Cortex of kidney (tissue), 1 donor: ENCODE data around the gene CIAO2B.
"Not testable (repeated sequence)": the region's sequence is repeated elsewhere in the genome, so short reads cannot be mapped to it uniquely, and the experiment has no call there.

Experiments
- DNase-seq: peaks from one replicate; lab custom pipeline; 2025; lab: John Stamatoyannopoulos, UW

The CIAO2B gene

DNA sequence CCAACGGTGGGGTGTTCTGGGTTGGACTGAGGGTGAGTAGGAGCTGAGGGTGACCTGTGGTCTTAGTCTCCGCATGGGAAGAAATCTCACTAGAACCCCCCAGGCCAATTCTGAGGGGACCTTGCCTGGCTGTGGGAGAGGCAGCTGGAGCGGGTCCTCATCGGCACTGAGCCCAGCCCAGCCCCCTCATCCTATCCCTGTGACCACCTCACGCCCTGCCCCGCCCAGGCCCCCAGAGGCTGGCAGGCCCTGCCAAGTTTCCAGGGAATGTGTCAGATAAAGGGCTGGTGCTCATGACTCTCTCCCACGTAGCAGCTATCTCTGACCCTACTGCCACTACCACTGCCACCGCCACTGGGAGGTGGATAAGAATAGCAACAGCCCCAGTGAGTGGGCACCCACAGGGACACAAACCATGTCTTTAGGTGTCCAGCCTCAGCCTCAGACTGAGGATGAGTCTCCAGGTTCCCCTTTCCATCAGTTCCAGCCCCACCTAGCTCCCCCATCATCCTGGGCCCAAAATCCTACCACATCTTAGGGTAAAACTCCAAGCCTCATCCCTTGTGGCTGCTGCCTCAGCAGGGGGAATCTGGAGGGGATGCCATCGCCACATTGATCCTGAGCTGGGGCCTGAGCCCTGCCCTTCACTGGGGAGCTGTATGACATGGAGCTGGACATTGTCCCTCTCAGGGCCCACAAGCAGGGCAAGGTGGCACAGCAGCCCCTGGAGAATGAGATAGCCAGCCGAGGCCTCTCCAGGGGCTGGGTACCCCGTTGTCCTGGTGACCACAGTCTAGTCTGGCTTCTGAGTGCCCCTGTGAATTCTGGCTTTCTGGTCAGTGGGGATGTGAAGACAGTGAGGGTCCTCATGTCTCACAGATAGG lies 30.4 kb downstream of the CIAO2B start:
- no peak for DNase-seq

DNA sequence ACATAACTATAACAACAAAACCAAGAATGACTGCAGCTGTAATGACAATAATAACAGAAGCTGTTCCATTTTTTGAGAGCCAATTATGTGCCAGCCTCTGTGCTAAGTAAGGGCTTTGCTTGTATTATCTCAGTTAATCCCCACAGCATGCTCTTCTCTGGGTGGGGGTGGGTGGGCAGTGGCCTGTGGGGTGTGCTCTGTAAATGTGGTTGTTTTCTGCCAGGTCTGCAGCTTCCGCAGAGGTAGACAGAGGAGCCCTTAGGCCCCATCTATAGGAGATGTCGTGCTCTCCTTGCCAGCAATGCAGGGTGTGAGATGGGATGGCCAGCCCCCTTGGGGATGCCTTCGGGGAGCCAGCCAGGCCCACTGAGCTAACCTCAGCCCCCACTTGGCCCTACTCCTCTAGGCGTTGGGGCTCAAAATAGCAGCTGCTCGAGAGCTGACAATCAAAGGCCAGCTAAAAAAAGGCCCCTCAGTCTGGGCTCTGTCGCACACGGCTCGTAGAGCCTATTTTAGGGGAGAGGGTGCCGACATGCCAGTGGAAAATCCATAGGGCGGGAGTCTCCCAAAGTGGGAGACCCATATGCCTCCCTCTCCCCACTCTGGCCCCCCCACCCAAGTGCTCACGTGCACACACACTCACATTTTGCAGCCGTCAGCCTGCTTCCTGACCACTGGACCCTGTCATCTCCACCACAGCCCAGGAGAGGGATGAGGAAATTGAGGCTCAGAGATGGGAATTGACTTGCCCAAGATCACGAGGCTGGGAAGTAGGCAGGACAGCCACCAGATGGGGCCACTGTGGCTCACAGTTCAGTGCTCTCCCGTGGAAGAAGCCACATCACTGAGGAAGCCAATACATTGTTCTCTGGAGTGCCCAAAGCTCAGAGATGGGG lies 31.3 kb downstream of the CIAO2B start:
- DNase-seq, result no peak

DNA sequence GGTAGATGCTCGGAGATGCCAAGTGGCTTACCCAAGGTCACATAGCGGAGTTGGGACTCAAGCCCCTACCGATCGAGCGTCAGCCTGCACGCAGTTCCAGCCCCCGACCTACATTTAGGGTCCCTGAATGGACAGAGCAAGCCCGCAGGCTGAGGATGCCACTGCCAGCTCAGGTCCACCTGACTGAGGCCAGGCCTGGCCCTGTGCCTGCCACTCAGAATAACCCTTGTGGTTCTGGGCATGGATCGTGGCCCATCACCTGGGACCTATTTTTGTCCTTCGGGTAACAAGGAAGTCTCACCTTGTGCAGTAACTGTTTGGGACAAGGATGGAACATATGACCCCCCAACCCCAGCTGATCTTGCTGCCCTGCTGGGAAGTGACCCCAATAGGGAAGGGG lies 32.6 kb downstream of the CIAO2B start:
- DNase-seq, result no peak

DNA sequence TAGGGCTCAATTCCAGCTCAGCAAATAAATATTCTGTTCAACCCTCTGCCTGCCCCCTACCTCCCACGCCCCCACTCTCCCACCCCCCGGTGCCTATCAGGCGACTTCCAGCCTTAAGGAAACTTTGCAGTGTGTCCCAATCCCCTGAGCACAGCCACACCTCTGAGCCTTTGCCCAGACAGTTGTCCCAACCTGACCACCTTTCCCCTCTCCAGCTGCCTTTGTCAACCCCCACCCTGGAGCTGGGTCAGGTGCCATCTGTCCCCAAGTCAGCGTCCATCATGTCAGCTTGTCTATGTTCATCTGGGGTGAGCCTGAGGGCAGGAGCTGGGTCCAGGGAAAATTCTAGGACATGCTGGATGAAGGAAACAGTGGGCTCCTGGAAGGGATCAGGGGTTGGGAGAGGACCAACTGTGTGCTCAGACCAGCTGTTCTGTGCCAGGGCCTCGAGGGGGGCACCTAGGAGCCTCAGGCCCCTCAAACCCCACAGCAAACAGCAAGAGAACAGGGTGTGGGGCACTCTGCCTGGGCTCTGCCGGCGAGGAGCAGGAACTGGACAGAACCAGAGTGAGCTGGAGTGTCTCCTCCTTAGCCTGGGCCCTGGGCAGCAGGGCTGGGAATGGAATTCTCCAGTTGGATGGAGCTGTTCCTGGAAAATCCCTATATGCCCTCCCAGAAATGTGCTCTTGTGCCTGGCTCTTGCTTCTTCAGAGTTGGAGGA lies 33.3 kb downstream of the CIAO2B start:
- DNase-seq, result no peak

- no peak for DNase-seq
Observed at GRCh38 chr16:66899945-66900710, 34.1 kb downstream of the CIAO2B start.

DNA sequence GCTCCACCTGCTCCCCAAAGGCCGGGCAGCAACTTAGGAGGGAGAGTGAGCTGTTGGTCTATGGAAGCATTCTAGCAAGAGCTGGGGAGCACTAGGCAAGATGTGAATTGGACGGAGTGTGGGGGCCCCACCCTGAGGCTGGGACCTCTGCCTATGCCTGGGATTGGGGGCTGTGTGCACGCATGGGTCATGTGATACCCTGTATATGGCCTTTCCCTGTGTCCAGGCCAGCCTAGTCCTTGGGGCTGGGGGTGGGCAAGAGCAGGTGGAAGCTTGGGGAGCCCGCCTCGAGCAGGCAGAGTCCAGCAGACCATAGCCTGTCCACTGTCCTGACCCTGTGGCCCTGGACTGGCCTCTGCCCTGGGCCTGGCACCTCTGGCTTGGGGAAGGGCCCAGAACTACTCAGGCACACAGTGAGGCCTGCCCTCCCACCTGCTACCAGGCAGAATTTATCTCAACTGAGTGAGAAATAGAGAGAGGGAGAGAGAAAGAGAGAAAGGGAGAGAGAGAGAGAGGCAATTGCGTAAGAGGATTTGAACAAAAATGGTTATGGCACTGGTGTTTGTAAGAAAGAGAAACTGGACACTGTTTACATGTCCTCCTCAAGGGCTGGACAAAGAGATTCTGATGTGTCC lies 34.8 kb downstream of the CIAO2B start:
- DNase-seq, result no peak

DNA sequence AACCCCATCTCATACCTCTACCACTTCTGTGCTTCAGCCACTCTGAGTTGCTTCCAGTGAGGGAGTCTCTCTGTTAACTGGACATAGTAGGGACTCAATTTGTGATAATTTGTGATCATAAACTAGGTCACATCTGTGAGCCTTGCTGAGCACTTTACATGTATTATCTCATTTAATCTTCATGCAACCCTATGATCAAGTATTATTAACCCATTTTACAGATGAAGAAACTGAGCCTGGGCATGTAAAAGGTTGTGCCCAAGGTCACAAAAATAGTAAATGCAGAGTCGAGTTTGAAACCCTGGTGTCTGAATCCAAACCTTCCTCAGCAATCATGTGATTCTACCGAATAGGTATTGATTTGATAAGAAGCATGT lies 35.3 kb downstream of the CIAO2B start:
- no peak for DNase-seq

DNA sequence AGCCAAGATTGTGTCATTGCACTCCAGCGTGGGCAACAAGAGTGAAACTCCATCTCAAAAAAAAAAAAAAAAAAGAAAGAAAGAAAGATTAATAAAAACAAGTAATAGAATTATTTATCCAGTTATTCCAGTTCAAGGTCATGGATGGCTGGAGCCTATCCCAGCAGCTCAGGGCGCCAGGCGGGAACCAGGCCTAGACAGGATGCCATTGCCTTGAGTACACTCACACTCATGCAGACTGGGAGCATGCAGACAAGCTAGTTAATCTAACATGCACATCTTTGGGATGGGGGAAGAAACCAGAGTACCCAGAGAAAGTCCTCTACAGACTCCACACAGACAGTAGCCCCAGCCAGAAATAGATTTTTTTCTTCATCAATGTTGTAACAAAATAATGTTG lies 36.0 kb downstream of the CIAO2B start:
- no peak for DNase-seq

DNA sequence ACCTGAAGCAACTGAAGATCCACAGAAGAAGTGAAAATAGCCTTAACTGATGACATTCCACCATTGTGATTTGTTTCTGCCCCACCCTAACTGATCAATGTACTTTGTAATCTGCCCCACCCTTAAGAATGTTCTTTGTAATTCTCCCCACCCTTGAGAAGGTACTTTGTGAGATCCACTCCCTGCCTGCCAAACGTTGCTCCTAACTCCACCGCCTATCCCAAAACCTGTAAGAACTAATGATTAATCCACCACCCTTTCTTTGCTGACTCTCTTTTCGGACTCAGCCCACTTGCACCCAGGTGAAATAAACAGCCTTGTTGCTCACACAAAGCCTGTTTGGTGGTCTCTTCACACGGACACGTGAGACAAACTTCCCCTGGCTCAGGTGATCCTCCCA lies 37.5 kb downstream of the CIAO2B start:
- not testable (repeated sequence) for DNase-seq

DNA sequence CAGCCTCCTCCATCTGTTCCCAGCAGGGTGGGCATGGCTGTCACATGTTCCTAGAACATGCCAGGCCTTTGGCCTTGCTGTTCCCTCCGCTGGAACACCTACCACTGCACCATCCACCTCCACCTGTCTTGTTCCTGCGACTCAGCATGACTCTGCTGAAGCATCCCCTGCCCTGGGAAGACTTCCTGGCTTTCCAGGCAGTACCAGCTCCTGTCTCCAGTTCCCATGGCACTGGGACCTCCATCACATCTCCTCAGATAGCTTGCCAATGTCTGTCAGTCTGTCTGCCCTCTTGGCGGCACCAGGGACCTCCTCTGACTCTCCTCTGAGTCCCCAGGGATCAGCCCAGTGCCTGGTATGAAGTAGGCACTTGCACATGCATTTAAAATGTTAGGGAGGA lies 38.2 kb downstream of the CIAO2B start:
- DNase-seq, result no peak

DNA sequence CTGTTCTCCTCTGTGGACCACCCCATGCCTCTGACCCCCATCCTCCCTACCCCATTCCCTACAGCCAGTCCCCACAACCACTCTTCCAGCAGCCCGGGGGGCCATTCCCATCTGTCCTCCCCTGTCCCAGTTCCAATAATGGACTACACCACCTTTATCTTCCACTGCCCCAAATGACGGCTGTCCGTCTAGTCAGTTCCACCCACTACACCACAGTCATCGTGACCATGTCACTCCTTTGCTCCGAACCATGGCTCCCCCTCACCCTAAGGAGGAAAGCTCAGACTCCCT lies 38.6 kb downstream of the CIAO2B start:
- DNase-seq, result no peak

- DNase-seq, result no peak
Observed at GRCh38 chr16:66894948-66895688, 39.1 kb downstream of the CIAO2B start.

DNA sequence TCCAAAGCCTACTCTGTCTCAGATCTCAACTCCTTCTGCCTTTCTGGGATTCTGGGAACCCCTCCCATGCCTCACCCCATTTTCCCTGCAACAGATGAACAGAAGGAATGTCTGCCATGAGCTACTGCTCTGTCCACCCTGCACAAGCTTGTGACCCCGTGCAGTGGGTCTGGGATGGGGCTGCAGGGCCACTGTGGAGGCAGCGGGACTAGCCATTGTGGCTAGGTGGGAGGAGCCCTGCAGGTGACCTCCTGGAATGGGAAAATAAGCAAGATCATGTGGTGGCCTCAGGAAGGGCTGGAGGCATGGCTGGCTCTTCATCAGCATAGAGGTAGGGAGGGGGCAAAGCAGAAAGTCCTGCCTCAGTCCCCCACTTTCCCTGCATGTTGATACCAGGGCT lies 40.1 kb downstream of the CIAO2B start:
- DNase-seq, result no peak

- no peak for DNase-seq
Observed at GRCh38 chr16:66891797-66892196, 42.4 kb downstream of the CIAO2B start.

- no peak for DNase-seq
Observed at GRCh38 chr16:66891360-66891759, 42.8 kb downstream of the CIAO2B start.

DNA sequence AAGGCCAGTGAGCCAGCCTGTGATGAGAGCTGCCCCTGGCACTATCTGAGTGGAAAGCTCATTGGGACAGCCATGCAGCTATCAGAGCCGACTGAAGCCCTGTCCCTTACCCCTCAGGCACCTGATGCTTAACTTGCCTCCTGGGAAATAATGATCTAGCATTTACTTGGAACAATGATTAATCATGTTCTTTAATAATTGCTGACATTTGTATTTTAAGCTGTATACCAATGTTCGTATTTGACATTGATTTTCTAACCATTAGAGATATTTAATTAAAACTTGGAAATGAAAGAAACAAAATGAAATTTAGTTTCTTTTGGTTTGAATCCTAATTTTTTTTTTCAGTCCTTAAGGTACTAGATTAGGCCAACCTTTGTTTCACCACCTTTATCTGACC lies 43.4 kb downstream of the CIAO2B start:
- DNase-seq, result no peak

- DNase-seq, result no peak
Observed at GRCh38 chr16:66889622-66890021, 44.6 kb downstream of the CIAO2B start.

DNA sequence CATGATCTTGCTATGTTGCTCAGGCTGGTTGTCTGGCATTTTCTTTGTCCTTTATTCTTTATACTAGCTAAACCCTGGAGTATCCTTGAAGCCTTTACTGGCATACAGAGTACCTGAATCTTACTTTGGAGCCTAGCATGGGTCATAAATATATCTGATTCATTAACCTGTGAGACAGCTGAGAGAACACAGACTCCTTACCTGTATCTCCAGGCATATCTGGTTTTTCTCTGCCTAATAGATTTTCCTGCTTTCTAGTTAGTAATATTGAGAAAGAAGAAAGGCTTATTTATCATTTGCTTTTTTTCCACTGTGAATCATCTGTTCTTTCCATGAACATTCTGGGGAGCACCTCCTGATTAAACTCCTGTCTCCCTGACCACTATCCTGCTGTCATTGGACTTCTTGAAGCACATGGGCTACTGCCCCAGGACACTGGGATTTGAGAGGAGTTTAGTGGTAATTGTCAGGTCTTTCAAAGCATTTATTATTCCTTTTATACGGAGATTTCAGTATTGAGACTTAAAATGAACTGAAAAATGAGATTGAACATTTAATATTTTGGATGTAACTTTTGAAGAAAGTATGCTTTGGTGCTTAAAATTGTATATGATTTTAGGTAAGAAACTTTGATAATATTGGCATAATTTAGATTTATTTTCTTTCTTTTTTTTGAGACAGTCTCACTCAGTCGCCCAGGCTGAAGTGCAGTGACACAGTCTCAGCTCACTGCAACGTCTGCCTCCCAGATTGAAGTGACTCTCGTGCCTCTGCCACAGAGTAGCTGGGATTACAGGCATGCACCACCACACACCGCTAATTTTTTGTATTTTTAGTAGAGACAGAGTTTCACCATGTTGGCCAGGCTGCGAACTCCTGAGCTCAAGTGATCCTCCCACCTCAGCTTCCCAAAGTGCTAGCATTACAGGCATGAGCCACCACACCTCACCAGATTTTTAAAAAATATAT lies 45.3 kb downstream of the CIAO2B start:
- DNase-seq, result no peak

GRCh38 chr16:66886914-66887313 lies 47.3 kb downstream of the CIAO2B start:
- no peak for DNase-seq

DNA sequence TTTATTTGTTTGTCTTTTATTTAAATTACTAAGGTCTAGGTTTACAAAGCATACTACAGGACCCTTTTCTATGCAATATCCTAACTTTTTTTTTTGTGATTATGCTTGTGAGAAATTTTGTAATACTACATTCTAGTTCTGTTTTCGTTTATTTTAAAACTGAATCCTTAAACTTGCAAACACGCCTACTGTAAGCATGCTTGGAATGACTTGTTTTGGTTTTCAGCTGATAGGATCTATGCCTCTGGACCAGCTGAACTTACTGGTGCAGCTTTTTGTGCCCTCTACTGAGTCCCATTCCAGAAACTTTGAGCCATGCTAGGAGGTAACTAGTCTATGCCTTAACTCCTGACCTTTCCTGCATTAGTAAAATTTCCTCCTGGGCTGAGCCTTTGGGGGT lies 47.9 kb downstream of the CIAO2B start:
- DNase-seq, result no peak
